Superior temporal gyrus (tissue), 1 donor: Measurements from ENCODE around the gene FGF14.

ENCODE experiments used
- DNase-seq: peaks from one replicate; pipeline ENCODE4 v3.0.0-alpha.2; 2016; ENCODE audit errors: extremely low spot score

FGF14 gene

DNA sequence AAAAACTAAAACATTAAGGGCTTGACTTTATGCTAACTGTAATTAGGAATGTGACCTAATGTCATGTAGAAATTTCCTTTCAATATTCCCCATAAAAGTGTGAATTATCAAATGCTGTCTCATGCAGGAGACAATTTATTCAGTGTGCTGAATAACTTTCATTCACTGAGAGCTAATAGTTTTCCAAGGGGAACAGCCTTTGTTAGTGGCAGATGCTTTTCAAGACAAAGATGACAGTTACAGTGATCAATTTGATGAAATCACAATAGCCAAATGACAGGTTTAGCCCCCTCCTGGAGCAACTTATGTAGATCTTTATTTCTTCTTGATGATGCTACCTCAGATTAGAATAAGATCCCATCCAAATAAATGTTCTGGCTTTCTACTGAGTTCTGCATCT is 673.8 kb downstream of the FGF14 start:
- DNase-seq = no peak

DNA sequence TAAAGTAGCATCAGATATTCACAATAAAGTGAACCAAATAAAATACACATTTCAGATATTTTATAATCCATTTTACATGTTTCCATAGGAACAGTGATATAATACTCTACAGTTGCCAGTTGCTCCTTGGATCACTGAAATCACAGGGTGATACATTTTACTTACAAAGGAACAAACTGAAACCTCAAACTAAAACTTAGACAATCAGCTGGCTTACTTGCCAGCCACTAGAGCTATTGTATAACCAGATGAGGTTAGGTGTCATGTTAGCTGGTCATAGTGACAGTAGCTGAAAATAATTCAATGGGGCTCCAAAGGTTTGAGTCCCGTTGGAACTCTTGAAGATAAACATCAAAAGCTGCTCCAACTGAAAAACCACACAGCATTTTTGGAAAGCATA is 674.7 kb downstream of the FGF14 start:
- no peak for DNase-seq

DNA sequence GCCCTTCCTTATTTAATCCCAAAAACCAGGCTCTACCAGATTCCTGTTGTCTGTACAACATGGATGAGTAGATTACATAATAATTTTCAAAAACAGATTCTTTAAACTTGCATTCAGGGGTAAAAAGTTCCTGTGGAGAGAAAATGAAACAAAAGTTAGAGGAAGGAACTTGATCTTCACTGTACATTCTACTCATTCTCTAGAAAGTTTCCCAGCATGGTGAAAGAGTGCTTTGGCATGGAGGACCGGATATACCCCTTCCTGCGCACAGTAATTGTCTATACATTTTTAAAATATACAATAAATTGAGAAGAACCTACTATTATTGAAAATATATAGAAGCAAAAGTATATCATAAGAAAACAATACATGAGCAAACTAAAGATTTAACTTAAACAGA is 675.2 kb downstream of the FGF14 start:
- DNase-seq = no peak

DNA sequence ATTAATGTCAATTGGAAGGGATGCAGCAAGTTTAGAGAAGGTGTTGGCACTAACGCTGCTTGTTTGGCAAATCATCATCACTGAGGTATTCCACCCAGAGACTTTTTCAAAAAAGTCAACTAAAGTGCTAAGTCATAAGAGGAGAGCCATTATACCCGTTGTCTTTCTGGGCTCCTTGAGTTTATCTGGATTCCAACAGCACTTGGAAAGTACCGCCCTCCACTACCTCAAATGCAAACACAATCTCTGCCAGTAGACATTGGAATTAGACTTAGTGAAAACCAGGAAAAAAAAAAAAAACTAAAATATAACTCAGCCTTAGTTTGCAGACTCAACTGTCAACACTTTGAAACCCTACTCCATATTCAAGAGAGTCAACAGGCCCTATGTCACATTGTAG is 683.4 kb downstream of the FGF14 start:
- DNase-seq = no peak

DNA sequence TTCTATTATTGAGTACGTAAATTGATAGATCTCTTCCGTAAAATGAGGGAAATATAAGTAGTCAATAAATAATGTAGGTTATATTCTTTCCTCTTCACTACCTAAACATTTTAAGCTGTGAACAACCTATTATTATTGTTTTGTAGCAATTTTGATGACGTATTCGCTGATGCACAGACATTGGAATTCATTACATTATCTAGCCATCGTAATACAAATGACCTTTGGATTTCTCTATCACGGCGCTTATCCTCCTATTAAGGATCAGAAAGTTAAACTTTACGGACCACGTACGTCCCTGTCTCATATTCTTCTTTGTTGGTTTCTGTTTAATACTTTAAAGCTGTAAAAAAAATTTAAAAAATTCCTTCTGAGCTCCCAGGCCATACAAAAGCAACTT is 684.5 kb downstream of the FGF14 start:
- DNase-seq = no peak

DNA sequence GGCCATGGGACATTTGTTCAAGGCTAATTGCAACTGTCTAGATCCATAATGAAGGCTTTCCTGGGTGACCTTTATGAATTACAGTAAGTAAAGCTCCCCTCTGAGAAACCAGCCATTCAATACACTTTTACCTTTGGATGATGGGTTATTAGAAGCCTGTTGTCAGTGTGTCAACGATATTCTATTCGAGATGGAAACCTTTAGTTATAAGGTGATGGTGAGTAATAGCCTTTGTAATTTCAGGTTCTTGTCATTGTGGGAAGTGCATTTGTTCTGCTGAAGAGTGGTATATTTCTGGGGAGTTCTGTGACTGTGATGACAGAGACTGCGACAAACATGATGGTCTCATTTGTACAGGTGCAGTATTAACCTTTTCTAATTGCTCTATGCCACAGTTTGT is 687.7 kb downstream of the FGF14 start:
- DNase-seq = no peak

DNA sequence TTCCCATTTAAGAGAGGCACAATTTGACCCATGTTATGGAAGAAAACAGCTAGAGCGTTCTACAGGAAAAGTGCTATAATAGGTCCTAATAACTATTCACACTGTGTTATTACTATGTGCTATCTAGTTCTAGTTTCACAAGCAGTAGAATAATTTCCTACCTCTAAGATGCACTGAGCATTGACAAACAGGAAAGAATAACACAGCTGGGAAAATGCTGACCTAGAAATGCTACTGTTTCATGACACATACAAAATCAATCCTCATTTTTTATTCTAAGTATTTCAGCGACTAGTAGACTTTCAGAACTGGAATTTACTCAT is 689.9 kb downstream of the FGF14 start:
- no peak for DNase-seq

DNA sequence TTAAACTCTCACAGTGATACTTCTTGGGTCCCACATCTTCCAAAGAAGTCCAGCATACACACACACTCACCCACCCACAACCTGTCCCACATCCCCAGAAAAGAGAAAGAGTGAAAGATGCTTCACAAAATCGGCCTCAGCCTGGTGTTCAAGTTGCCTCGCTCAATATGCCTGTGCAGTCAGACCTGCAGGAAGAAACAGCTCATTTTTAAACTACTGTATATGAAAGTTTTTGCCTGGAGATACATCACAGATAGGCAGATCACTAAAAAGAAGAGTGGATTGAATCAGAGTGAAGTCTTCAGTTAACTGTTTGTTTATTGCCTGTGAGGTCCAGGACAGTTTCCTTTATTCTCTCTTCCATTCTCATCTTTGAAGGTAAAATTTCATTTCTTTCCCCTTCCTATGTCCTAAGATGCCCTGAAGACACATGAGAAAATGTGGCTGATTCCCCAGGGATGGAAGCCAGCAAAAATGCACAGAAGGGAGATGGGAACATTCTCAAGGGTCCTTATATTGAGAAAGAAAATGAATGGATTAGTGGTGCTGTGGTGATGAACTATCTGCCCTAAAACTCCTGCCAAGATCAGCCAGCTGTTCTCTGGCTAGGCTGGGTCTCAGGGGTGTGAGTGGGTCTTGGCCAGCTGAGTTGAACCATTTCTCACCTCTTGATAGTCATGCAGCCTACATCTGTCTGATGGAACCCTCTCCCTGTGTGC is 690.4 kb downstream of the FGF14 start:
- DNase-seq = no peak

DNA sequence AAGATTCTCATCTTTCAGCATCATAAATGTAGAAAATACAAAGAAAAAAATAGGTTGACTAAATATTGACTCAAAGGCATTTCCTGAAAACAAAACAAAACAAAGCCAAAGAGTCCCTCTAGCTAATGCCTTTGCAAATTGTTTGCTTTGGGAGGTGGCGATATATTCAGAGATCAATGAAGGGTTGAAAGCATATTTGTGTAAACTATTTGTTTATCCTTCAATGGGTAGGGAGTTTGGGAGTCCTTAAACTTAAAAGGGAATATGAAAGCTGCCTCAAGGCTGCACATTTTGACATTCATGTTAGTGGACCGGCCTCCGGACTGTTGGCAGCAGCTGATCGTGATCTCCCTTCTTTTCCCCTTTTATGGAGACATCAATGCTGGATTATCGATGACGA is 691.9 kb downstream of the FGF14 start:
- no peak for DNase-seq

DNA sequence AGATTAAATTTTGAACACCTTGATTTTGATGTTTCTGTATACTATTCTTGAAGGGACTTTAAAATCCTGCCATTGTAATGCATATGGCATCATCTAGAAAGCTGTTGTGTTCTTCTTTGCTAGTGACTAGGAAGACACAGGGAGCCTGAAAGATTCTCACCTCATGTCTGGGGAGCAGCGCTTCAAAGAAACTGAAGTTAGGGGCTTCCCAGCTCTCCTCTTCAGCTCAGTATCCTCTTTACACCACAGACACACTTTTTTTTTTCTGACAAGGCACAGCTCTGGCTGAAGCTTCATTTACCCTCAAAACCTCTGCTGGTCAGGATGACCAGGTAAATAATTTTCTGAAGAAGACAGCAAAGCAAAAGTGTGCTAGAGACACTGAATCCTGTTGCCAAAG is 693.7 kb downstream of the FGF14 start:
- no peak for DNase-seq

DNA sequence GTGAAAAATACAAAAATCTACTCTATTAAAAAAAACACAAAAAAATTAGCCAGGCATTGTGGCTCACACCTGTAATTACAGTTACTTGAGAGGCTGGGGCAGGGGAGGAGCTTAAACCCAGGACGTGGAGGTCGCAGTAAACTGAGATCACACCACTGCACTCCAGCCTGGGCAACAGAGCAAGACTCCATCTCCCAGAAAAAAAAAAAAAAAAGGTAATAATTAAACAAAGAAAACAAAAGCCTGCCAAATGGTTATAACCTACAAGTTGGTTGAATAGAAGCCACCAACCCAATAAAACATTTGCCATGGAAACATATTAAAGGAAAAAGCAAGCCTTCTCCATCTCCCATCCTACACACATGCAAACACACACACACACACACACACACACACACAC is 694.2 kb downstream of the FGF14 start:
- DNase-seq = no peak

DNA sequence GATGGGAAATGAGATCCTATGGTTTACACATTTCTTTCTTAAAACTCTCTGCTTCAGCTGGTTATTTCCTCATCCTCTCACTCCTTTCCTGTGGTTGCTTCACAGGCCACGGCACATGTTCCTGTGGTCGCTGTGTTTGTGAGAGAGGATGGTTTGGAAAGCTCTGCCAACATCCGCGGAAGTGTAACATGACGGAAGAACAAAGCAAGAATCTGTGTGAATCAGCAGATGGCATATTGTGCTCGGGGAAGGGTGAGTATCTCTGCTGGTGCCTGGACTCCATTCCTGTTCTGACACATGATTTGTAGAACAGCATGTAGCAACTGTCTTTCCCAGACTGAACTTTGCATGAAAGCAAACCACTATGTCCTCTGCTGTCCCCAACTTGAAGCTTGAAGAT is 695.2 kb downstream of the FGF14 start:
- DNase-seq = peak; percentile 18

DNA sequence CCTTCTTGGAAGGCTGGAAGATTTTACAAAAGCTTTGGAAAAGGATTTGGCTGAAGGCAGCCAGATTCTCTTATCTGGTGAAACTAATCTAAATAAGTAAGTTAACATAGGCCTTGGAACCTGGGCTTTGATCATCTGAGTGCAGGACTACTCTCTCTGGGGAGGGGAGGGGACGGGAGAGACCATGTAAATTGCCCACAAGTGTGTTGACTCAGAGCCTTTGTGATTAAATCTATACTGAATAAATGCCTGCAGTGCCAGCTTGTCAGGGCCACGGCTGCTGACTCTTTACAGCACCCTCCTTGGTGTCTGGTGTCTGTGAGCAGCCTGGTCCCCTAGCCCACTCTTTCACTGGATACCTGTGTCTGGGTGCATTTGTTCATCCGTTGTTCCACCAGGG is 698.0 kb downstream of the FGF14 start:
- DNase-seq = no peak

DNA sequence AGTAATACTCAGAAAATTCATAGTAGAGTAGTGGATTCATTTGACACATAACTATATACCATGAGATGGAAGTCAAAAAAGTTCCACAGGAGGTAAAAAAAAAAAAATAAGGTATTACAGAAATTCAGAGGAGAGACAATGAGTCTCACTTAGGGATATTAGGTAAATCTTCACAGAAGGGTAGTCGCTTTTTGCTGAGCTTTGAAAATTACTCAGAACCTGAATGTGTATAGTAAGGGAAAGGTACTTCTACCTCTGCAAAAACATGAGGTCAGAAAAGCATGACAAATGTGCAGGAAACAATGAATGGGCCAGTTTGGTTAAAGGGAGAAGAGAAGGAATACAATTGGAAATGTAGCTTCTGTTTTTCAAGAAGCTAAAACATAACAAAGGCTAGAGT is 698.8 kb downstream of the FGF14 start:
- no peak for DNase-seq

DNA sequence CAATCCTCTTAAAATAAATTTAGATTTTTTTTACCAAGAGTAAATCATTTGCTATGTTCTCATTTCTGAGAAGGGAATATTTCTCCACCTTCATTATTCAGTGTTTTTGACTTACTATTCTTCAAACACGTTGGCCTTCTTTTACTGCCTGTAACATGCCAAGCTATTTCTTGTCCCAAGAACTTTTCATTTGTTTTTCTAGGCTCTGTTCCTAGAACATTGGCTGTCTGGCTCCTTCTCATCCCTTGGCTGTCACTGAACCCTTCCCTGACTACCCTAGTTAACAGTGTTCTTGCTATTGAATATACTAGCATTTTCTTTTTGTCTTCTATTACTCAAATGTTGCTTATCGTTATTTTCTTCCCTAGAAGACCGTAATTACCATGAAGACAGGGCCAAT is 701.2 kb downstream of the FGF14 start:
- no peak for DNase-seq

DNA sequence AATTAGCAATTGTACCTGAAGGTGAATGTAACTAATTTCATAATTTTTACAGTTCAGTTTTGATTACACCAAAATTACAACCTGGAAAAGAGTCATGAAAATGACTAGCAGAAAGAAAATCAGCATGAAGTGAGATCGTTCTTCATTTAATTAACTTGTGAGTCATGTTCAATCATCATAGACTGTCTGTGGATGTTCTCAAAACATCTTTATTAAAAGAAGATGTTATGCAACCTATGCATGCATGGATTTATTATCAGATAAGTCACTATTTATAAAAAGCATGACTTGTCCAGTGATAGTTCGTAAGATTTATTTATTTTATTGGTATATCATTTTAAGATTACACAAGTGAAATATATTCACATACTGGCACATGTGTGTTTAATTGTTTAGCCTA is 703.4 kb downstream of the FGF14 start:
- no peak for DNase-seq

DNA sequence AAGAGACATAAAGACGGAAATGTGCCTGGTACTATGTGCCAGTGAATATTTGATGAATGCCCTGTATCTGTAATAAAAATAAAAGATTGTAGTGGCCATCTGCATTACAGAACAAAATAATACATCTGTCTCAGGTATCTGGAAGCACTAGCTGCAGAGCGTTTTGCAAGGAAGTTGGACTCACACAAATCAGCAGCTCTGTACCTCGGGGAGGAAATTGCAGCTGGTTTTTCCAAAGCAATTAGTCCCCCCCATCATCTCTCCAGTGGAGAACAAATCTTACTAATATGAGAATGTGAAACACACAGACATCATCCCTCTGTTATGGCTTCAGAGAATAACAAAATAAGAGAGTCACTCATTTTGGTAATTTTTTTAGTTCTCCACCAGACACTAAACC is 704.1 kb downstream of the FGF14 start:
- DNase-seq = no peak

DNA sequence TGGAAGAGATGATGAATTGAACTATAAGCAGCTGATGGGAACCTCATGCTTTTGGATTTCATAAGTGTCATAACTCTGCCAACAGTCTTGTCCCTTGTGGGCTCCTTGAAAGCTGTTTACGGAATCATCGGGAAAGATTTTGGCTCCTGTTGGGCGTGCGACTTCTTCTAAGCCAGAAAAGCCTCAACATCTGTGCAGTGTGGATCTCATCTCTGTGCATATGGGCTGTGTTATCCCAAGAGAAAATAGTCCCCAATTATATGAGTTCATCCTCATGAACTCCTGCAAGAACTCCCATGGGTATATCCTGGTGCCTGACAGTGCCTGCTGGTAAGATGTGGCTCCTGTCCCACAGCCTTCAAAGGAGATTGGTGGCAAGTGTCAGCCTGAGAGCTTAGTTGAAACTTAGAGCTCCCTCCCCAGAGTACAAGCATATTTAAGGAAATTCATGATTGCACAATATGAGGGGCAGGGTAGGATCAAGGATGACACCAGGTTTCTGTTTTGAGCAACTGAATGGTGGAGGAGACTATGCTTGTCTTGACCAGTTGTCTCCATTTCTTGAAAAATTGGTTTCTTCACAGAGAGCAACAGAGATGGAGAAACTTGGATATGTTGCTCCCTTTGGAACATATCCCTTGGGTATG is 705.9 kb downstream of the FGF14 start:
- DNase-seq = no peak

DNA sequence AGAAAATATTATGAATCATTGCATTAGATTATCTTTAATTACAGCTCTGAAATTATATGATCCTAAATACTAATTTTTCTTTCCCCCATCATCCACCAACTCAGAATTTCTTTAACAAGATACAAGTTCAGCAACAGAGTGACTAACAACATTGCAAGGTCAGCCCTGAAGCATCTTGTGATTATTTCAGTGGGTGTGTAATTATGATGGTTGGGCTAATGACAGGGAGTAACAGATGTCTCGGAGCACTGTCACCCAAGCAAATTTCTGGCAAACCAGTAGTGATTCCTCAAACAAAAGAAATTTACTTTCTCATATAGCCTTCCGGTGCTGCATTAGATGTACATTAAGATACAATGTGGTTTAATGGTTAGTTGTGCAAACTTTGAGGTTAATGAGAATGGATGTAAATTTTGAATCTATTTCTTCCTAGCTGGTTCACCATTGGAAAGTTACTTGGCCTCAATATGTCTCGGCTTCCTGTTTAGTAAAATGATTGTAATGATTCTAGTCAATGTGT is 710.4 kb downstream of the FGF14 start:
- DNase-seq = no peak

DNA sequence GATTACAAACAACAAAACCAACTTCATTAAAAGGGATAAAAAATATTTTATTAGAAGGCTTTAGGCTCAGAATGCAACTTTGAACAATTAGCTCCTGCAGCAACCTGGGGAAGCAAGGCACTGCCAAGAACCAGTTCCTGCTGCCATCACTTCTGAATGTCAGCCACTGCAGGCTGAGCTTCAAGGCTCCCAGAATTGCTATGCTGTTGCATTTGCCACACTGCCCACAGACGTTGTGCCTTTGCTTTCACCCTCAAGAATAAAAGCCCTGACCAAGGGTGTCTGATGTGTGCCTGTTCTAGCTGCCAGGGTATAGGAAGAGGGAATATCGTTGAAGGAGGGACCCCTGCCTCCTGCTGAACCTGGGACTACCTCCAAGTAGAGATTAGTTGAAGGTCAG is 711.0 kb downstream of the FGF14 start:
- no peak for DNase-seq

DNA sequence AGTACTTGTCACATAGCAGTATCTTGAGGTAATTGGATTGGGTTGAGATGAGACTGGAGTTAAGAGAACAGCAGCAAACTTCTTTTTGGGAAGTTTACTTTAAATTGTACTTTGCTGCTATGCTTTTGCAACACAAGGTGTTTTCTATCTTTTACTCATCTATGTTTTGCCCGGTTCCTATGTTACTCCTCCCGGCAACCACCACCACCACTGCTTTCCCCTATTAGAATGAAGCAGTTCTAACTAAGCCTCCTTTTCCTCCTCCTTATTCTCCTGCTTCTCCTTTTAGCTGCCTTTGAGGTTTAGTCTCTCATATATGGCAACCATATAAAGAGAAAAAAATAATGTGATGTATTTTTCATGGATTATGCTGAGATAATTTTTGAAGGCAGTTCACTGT is 715.8 kb downstream of the FGF14 start:
- DNase-seq = no peak

DNA sequence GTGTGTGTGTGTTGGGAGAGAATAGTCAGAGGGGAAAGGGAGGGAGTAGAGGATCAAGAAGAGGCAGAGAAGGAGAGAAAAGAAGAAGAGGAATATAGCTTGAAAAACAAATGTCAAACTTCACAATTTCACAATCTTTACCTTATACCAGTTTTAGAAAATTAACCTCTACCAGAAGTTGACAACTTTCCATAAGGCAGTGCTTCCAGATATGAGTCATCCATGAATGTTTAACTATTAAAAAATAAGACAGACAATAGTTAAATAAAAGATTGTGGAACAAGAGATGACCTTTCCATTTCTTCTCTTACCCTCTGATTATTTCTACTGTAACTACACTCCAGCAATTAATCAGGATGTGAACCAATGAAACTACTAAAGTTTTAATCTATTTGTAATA is 720.0 kb downstream of the FGF14 start:
- no peak for DNase-seq

DNA sequence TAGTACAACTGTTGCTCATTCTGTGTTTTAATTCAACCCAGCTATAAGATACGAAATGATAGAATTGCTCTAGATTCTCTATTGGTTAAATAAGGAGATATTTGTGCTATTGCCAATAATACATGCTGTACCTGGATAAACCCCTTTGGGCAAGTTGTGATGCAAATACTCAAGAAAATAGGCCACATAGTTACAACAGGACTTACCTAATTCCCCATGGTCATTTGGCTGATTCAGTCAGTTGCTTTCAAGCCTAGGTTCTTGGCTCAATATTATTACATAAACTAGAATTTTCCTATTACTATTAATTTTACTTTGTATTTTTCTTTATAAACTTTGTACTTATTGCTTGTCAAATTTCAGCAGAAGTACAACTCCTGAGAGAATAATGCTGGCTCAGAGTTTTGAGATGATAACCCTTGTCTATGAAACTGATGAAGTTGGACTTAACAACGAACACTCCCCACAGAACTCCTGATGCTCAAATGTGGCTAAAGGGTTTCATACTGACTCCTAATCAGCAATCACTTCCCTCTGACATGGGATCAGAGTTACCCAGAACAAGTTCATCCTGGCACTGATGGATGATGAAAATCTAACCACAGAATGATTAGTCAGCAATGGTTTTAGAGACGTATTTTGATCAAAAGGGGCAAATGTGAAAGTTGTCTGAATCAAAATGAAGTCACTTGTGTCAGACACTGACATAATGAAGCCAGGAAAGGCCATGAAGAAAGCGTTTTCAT is 728.3 kb downstream of the FGF14 start:
- no peak for DNase-seq
